Measurements from ENCODE around the gene RABIF.
"Not testable (repeated sequence)": the region's sequence is repeated elsewhere in the genome, so short reads cannot be mapped to it uniquely, and the experiment has no call there.

The RABIF gene

DNA sequence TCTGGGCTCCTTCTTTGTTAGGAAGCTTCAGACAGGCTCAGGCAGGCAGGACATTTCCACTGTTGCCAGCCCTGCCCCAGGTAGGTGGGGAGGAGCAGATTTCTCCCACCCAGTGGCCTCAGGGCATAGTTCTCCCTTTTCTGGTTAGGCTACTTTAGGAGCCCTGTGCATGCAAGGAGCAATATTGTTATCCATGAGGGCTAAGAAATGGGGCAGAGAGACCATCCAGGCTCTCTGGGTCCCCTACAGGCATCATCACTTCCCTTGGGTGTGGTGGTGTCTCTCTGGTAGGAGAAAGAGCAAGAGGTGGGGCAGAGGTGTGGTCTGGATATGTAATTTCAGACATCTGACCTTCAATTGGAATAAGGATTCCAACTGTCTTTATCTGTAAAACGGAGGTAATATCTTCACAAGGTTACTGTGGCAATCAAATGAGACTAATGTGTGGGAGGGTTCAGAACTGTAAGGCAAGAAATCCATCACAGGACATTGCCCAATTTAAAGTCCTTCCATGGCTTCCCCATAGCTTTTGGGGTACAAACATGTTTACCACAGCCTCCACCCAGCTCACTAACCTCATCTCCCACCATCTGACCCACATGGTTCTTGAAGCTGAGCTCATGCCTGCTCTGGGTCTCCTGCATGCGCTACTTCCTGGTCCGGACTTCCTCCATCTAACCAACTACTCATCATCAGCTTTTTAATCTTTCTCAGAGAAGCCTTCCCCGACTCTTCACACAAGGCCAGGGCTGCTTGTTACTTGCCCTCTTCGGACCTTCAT is 52.1 kb downstream of the RABIF start:
- DNase-seq (ENCODE audit: low read depth, low spot score), result no peak
- no peak overlapping the region for H3K27ac ChIP-seq

DNA sequence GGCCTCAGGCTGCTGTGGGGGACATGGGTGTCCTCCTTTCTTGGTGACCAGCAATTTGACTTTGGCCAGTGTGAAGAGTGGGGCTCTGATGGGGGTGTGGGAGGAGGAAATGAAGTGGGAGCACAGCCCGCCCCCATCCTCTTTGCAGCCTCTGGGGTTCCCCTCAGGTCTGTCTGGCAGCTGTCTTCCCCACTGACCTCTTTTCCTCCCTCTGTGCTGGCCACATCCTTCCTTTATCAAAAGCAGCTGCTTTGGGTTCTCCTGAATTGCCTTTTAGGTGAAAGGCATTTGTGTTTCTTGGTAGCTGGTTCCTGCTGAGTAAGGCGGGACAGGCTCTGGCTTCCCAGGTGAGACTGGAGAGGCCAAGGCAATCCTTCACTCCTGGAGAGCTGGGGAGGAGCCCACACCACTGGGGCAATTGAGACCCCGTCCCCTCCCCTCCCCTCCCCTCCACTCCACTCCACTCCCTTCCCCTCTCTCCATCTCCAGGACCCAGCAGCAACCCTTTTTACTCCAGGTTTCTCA is 53.3 kb downstream of the RABIF start:
- no peak for DNase-seq (ENCODE audit: low read depth, low spot score)
- H3K27ac ChIP-seq, result peak overlapping the region; percentile 8

DNA sequence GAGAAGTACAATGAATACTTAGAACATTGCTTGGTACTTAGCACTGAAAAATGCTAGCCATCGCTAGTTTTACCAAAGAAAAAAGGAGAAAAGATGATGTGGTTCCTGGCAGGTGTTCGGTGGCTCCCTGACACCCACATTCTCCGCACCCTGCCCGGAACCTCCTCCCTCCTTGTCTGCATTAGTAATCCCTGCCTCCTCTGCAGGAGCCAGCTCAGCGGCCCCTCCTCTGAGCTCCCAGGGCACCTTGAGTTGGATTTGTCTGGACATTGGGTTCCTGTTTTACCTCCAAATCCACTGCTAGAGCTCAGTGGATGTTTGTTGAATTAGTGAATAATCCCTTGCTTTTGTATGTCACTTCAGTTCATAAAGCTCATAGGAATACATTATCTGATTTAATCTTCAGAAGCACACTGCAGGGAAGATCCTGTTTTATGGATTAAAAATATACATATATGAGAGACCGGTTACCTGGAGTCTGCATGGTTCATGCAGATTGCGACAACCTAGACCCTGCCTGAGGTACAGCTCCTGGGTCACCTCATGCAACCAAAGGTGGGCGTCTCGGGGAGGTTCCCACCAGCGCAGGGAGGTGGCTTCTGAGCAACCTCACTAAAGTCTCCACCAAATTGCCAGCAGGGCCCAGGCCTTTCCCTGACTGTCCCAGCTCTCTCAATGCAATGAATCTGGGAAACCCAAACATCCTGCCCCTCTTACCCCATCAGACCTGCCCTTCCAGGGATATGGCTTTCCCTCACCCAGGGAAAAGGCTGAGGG is 54.0 kb downstream of the RABIF start:
- peak overlapping the region; percentile 8 for H3K27ac ChIP-seq
- DNase-seq (ENCODE audit: low read depth, low spot score), result no peak

DNA sequence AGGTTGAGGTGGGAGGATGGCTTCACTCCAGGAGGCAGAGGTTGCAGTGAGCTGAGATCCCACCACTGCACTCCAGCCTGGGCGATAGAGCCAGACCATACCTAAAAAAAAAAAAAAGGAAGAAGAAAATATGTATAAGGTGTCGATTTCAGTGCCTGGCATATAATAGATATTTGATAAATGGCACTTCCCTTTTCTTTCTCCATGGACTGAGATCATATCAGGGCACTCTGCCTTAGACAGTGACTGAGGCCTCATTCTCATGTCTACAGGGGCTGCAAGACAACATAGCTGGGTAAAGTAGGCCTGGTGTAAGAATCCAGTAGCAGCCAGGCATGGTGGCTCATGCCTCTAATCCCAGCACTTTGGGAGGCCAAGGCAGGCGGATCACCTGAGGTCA is 57.0 kb downstream of the RABIF start:
- H3K27ac ChIP-seq, result no peak overlapping the region
- no peak for DNase-seq (ENCODE audit: low read depth, low spot score)

DNA sequence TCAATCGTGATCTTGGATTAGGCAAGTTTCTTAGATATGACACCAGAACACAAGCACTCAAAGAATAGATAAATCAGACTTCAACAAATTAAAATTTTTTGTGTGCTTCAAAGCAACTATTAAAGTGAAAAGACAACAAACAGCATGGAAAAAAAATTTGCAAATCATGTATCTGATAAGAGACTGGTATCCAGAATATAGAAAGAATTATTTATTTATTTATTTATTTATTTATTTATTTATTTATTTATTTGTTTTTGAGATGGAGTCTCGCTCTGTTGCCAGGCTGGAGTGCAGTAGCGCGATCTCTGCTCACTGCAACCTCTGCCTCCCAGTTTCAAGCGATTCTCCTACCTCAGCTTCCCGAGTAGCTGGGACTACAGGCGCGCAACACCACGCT is 59.7 kb downstream of the RABIF start:
- H3K27ac ChIP-seq; DNase-seq (ENCODE audit: low read depth, low spot score): not testable (repeated sequence)
